Activated CD8-positive, alpha-beta memory T cell treated with anti-CD3 and anti-CD28 coated beads, Interleukin-2, amount 50 U/mL, for 24 hours (primary cell): ENCODE results near the gene RHOU.
"Not testable (repeated sequence)": the region's sequence is repeated elsewhere in the genome, so short reads cannot be mapped to it uniquely, and the experiment has no call there.

ENCODE experiments used
- DNase-seq: peaks from one replicate; pipeline ENCODE4 v3.0.0-alpha.2; 2020; ENCODE audit errors: extremely low read depth

The RHOU gene

GRCh38 chr1:228760979-228761378 is 25.7 kb downstream of the RHOU start:
- DNase-seq: no peak

GRCh38 chr1:228763561-228763960 is 28.3 kb downstream of the RHOU start:
- no peak for DNase-seq

GRCh38 chr1:228765168-228765946 is 30.1 kb downstream of the RHOU start:
- DNase-seq: no peak

GRCh38 chr1:228766788-228767187 is 31.5 kb downstream of the RHOU start:
- no peak for DNase-seq

GRCh38 chr1:228767636-228768354 is 32.5 kb downstream of the RHOU start:
- DNase-seq: no peak

GRCh38 chr1:228768355-228769000 is 33.2 kb downstream of the RHOU start:
- DNase-seq: no peak

GRCh38 chr1:228770779-228771223 is 35.5 kb downstream of the RHOU start:
- DNase-seq: no peak

GRCh38 chr1:228772516-228773212 is 37.4 kb downstream of the RHOU start:
- no peak for DNase-seq

- DNase-seq: not testable (repeated sequence)
Observed at GRCh38 chr1:228775946-228776345, 40.7 kb downstream of the RHOU start.

- DNase-seq: no peak
Observed at GRCh38 chr1:228776449-228776848, 41.2 kb downstream of the RHOU start.

- no peak for DNase-seq
Observed at GRCh38 chr1:228777236-228777635, 42.0 kb downstream of the RHOU start.

GRCh38 chr1:228778026-228778425 is 42.7 kb downstream of the RHOU start:
- DNase-seq: no peak

GRCh38 chr1:228778466-228778865 is 43.2 kb downstream of the RHOU start:
- DNase-seq: no peak

- DNase-seq: no peak
Observed at GRCh38 chr1:228778961-228779360, 43.7 kb downstream of the RHOU start.

- no peak for DNase-seq
Observed at GRCh38 chr1:228781161-228781808, 46.0 kb downstream of the RHOU start.

GRCh38 chr1:228781809-228782661 is 46.8 kb downstream of the RHOU start:
- no peak for DNase-seq

- DNase-seq: no peak
Observed at GRCh38 chr1:228782662-228783417, 47.6 kb downstream of the RHOU start.

GRCh38 chr1:228783418-228784040 is 48.2 kb downstream of the RHOU start:
- DNase-seq: no peak

- no peak for DNase-seq
Observed at GRCh38 chr1:228784181-228784580, 48.9 kb downstream of the RHOU start.
